RWPE2 (cell line): ENCODE results near the gene SPTB.

Source experiments
- ATAC-seq: fragments of 200-7000 bp; cut with Tn5 transposase; 3 replicates; pipeline ENCODE4 v1.9.1; 2021; ENCODE audit warnings: low read depth
- DNase-seq: peaks from one replicate; pipeline ENCODE4 v3.0.0-alpha.2; 2020; ENCODE audit warnings: low spot score
- H3K27ac ChIP-seq: fragments of 450-650 bp; 2 replicates; pipeline ENCODE4 v1.5.1; 2017; ENCODE audit warnings: mild to moderate bottlenecking; ENCODE audit not compliant: poor library complexity, severe bottlenecking
- H3K27me3 ChIP-seq: fragments of 250-450 bp; sonication (Bioruptor Pico); 2 replicates; pipeline ENCODE4 v1.5.1; 2021; ENCODE audit warnings: mild to moderate bottlenecking, moderate library complexity; ENCODE audit not compliant: insufficient read depth, poor library complexity, severe bottlenecking
- H3K36me3 ChIP-seq: fragments of 250-450 bp; sonication (Bioruptor Pico); 2 replicates; pipeline ENCODE4 v1.5.1; 2020; ENCODE audit warnings: low read depth, mild to moderate bottlenecking, moderate library complexity
- H3K4me1 ChIP-seq: fragments of 250-450 bp; sonication (Bioruptor Pico); 2 replicates; pipeline ENCODE4 v1.5.1; 2021; ENCODE audit warnings: mild to moderate bottlenecking, moderate library complexity; ENCODE audit not compliant: insufficient read depth, poor library complexity, severe bottlenecking
- H3K4me3 ChIP-seq: fragments of 250-450 bp; sonication (Bioruptor Pico); 2 replicates; pipeline ENCODE4 v1.5.1; 2021; ENCODE audit warnings: mild to moderate bottlenecking, moderate library complexity; ENCODE audit not compliant: severe bottlenecking
- H3K9me3 ChIP-seq: fragments of 250-450 bp; sonication (Bioruptor Pico); 2 replicates; pipeline ENCODE4 v1.5.1; 2021; ENCODE audit warnings: mild to moderate bottlenecking, moderate library complexity; ENCODE audit not compliant: severe bottlenecking
- TF ChIP-seq, protein P1 (sequence below): fragments of 450-650 bp; IDR thresholded peaks from one replicate; pipeline ENCODE4 v1.5.1; 2017; ENCODE audit warnings: mild to moderate bottlenecking, moderate library complexity; ENCODE audit not compliant: poor library complexity, severe bottlenecking

The SPTB gene

DNA sequence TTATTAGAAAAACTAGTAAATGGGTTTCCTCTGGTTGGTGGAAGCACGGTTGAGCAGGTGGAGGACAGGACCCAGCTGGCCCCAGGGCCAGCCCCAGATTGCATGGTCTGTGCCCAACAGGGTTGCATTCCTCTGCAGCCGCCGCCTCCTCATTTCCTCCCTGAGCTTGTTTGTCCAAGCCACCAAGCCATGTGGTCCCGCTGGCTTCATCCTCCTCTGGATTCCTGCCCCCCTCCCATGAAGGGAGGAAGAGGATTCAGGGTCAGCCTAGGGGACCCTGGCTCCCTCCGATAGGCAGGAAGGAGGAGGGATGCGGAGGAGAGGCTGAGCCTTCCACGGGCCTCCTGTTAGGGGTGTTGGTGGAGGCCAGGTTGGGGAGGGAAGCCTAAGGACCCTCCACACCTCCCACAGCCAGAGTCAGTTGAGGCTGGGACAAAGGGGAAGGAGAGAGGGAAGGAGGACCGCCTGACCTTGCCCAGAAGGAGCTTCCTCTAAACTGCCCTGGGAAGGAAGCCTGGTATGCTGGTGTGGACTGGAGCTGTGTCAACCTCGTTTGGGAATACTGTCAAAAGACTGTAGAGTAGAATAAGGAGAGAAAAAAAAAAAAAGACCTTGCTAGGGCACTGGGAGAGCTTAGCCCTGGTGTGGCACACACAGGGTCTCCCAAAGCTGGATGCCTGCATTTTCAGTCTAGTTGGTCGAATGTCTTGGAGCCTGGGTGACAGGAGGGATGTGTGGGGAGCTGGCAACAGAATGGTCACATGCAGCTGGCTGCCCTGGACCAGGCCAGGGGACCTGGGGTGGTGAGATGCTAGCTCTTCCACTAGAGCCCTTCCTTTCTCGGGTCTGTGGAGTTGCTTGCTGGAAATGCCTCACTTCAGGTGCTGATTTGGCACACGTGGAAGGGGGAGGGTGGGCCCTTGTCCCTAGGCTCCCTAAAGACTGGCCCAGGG is 133.1 kb downstream of the SPTB start:
- TF ChIP-seq, protein P1, sequence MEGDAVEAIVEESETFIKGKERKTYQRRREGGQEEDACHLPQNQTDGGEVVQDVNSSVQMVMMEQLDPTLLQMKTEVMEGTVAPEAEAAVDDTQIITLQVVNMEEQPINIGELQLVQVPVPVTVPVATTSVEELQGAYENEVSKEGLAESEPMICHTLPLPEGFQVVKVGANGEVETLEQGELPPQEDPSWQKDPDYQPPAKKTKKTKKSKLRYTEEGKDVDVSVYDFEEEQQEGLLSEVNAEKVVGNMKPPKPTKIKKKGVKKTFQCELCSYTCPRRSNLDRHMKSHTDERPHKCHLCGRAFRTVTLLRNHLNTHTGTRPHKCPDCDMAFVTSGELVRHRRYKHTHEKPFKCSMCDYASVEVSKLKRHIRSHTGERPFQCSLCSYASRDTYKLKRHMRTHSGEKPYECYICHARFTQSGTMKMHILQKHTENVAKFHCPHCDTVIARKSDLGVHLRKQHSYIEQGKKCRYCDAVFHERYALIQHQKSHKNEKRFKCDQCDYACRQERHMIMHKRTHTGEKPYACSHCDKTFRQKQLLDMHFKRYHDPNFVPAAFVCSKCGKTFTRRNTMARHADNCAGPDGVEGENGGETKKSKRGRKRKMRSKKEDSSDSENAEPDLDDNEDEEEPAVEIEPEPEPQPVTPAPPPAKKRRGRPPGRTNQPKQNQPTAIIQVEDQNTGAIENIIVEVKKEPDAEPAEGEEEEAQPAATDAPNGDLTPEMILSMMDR: no peak
- Histone ChIP-seq H3K27ac (peak overlapping the region; percentile 2), H3K27me3 (no peaks in the 10 kb centered on the region), H3K36me3 (peaks cover 77% of the 10 kb centered on the region), H3K4me1 (no peaks in the 10 kb centered on the region), H3K4me3 (no peak overlapping the region), H3K9me3 (no peaks in the 10 kb centered on the region)
- ATAC-seq (no peak; the same call in 1 of the 3 replicates), DNase-seq (no peak)

DNA sequence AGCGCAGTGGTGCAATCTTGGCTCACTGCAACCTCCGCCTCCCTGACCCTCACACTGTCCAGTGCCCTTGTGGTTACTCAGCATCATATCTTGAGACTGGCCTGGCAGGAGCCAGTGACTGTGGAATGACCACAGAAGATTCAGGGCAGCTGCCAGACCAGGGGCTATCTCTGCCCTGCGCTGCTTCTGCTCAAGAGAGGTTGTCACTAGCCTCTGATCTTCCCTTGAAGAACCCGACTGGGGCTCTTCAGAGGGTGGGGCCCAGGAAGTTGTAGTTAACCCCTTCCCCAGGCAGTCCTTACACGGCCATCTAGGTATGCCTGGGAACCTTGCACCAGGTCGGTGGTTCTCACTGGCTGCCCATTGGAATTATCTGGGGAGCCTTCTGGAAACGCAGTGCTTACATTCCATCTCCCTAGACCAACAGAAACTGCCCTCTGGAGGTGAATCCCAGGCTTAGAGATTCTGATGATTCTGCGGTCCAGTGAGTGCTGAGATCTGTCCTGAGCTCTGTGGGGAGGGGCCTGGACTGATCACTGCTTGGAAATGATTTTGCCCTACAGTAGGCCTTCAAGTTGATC is 134.1 kb downstream of the SPTB start:
- TF ChIP-seq, protein P1: peak; percentile 39
- peaks cover 87% of the 10 kb centered on the region for H3K36me3 ChIP-seq
- DNase-seq (no peak), ATAC-seq (peak; percentile 32)
- H3K4me3 ChIP-seq: no peak overlapping the region
- H3K27me3 ChIP-seq: no peaks in the 10 kb centered on the region
- no peaks in the 10 kb centered on the region for H3K9me3 ChIP-seq
- H3K27ac ChIP-seq: peak overlapping the region; percentile 2
- H3K4me1 ChIP-seq: no peaks in the 10 kb centered on the region

DNA sequence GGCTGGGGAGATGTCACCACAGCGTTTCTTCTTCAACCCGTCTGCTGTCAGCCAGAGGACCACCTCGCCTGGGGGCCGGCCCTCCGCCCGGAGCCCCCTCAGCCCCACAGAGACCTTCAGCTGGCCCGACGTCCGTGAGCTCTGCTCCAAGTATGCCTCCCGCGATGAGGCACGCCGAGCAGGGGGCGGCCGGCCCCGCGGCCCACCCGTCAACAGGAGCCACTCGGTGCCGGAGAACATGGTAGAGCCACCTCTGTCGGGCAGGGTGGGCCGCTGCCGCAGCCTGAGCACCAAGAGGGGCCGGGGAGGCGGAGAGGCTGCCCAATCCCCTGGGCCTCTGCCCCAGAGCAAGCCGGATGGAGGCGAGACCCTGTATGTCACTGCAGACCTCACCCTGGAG is 136.6 kb downstream of the SPTB start:
- TF ChIP-seq, protein P1: no peak
- Histone ChIP-seq H3K9me3 (no peaks in the 10 kb centered on the region), H3K4me3 (no peak overlapping the region), H3K27me3 (no peaks in the 10 kb centered on the region), H3K4me1 (no peaks in the 10 kb centered on the region), H3K27ac (no peak overlapping the region), H3K36me3 (peaks cover 98% of the 10 kb centered on the region)
- DNase-seq: no peak
- no peak for ATAC-seq

DNA sequence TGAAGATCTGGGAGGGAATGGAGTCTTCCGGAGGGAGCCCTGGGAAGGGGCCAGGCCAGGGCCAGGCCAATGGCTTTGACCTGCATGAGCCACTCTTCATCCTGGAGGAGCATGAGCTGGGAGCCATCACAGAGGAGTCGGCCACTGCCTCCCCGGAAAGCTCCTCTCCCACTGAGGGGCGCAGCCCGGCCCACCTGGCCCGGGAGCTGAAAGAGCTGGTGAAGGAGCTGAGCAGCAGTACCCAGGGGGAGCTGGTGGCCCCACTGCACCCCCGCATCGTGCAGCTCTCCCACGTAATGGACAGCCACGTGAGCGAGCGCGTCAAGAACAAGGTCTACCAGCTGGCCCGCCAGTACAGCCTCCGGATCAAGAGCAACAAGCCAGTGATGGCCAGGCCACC is 137.7 kb downstream of the SPTB start:
- Histone ChIP-seq H3K27me3 (no peaks in the 10 kb centered on the region), H3K36me3 (peaks cover 100% of the 10 kb centered on the region), H3K4me3 (no peak overlapping the region), H3K9me3 (no peaks in the 10 kb centered on the region), H3K27ac (no peak overlapping the region), H3K4me1 (no peaks in the 10 kb centered on the region)
- TF ChIP-seq, protein P1: no peak
- DNase-seq (peak; percentile 64), ATAC-seq (no peak)
